ENCODE data around the gene GLRX5. TPM values are rescaled to one million over a fixed set of nuclear protein-coding genes. Genes with fewer than 3 reads are reported as not detected.

Gene GLRX5
- total and polyA plus RNA-seq, 2 donors (not counting 1 experiment from before 2014, with no cell fraction given): 28.4 to 47.6 TPM

DNA sequence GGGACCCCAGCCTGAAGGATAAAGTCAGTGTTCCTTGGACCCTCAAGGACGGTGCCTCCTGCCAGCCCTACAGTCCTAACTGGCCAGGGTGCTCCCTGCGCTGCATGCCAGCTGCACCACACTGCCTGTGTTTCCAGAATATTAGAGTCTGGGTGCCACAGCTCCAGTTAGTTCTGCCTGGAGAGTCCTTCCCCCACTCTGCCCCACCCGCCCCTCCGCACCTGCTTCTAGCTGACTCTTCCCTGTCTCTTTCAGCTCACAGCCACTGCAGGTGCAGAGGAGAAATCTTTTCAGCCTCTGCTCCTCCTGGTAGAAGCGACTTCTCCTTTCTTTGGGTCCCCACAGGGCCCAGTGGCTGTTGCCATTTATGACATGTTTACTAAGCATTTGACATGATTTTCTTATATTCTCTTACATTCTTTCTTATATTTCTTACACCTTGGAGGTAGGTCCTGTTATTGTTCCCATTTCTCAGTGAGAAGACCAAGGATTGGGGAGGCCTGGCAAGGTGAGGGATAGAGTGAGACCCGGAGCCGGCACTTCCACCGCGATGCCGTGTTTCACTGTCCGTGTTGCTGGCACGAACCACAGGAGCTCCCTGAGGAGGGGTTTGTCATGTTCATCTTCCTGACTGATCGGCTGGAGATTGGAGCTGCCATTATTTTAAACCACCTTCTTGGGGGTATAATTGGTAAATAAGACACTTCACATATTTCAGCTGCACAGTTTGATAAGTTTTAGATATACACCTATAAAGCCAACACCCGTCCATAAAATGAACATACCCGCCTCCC, 47.8 kb upstream of the GLRX5 start:
- Histone ChIP-seq H3K4me2 (ENCODE audit: extremely low read depth, insufficient read depth, low read length) (no peak overlapping the region), H2AFZ (ENCODE audit: low read length) (no peak overlapping the region), H3K9me3 (ENCODE audit: control insufficient read depth, insufficient read depth, low read depth, low read length) (no peaks in the 10 kb centered on the region), H3K79me2 (ENCODE audit: control insufficient read depth, insufficient read depth, low read length) (peaks cover 26% of the 10 kb centered on the region), H3K4me1 (ENCODE audit: control insufficient read depth, extremely low read depth, insufficient read depth, low read length) (peaks cover 27% of the 10 kb centered on the region), H3K27me3 (ENCODE audit: control insufficient read depth, insufficient read depth, low read length) (no peaks in the 10 kb centered on the region), H3K36me3 (ENCODE audit: control insufficient read depth, insufficient read depth, low read length) (no peaks in the 10 kb centered on the region), H3K9ac (ENCODE audit: insufficient read depth, low read length) (no peak overlapping the region), H3K4me3 (replicated peaks in 1 of 4; ENCODE audit: control extremely low read depth in 1 of 4, insufficient read depth in 1 of 4, low read depth in 3 of 4, low read length in 4 of 4) (no peak overlapping the region), H4K20me1 (ENCODE audit: control insufficient read depth, extremely low read depth, insufficient read depth, low read length) (no peaks in the 10 kb centered on the region), H3K27ac (ENCODE audit: insufficient read depth, low read length) (no peak overlapping the region)
- TF ChIP-seq, protein P1, sequence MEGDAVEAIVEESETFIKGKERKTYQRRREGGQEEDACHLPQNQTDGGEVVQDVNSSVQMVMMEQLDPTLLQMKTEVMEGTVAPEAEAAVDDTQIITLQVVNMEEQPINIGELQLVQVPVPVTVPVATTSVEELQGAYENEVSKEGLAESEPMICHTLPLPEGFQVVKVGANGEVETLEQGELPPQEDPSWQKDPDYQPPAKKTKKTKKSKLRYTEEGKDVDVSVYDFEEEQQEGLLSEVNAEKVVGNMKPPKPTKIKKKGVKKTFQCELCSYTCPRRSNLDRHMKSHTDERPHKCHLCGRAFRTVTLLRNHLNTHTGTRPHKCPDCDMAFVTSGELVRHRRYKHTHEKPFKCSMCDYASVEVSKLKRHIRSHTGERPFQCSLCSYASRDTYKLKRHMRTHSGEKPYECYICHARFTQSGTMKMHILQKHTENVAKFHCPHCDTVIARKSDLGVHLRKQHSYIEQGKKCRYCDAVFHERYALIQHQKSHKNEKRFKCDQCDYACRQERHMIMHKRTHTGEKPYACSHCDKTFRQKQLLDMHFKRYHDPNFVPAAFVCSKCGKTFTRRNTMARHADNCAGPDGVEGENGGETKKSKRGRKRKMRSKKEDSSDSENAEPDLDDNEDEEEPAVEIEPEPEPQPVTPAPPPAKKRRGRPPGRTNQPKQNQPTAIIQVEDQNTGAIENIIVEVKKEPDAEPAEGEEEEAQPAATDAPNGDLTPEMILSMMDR (conservative IDR thresholded peaks at IDR 0.05 in 1 of 2, IDR thresholded peaks at IDR 0.05 in 1 of 2; ENCODE audit: low read depth in 1 of 2, low read length in 2 of 2): no peak
- no peak for TF ChIP-seq EZH2 (IDR thresholded peaks at IDR 0.05; ENCODE audit: low read length, missing control alignments)
- DNase-seq (ENCODE audit: low read depth in 2 of 2): no peak

- Histone ChIP-seq H2AFZ (ENCODE audit: low read length) (no peak overlapping the region), H3K4me3 (replicated peaks in 1 of 4; ENCODE audit: control extremely low read depth in 1 of 4, insufficient read depth in 1 of 4, low read depth in 3 of 4, low read length in 4 of 4) (no peak overlapping the region), H3K36me3 (ENCODE audit: control insufficient read depth, insufficient read depth, low read length) (no peaks in the 10 kb centered on the region), H3K27me3 (ENCODE audit: control insufficient read depth, insufficient read depth, low read length) (no peaks in the 10 kb centered on the region), H3K9me3 (ENCODE audit: control insufficient read depth, insufficient read depth, low read depth, low read length) (no peaks in the 10 kb centered on the region), H3K4me2 (ENCODE audit: extremely low read depth, insufficient read depth, low read length) (no peak overlapping the region), H3K79me2 (ENCODE audit: control insufficient read depth, insufficient read depth, low read length) (peaks cover 26% of the 10 kb centered on the region), H3K4me1 (ENCODE audit: control insufficient read depth, extremely low read depth, insufficient read depth, low read length) (peaks cover 26% of the 10 kb centered on the region), H4K20me1 (ENCODE audit: control insufficient read depth, extremely low read depth, insufficient read depth, low read length) (no peaks in the 10 kb centered on the region), H3K27ac (ENCODE audit: insufficient read depth, low read length) (no peak overlapping the region), H3K9ac (ENCODE audit: insufficient read depth, low read length) (no peak overlapping the region)
- no peak for DNase-seq (ENCODE audit: low read depth in 2 of 2)
- TF ChIP-seq, protein P1 (conservative IDR thresholded peaks at IDR 0.05 in 1 of 2, IDR thresholded peaks at IDR 0.05 in 1 of 2; ENCODE audit: low read depth in 1 of 2, low read length in 2 of 2): no peak
- TF ChIP-seq EZH2 (IDR thresholded peaks at IDR 0.05; ENCODE audit: low read length, missing control alignments): no peak
Observed at GRCh38 chr14:95487669-95488084, 47.2 kb upstream of the GLRX5 start.

GRCh38 chr14:95488376-95489213, 46.3 kb upstream of the GLRX5 start:
- Histone ChIP-seq H3K4me2 (ENCODE audit: extremely low read depth, insufficient read depth, low read length) (no peak overlapping the region), H3K4me3 (replicated peaks in 1 of 4; ENCODE audit: control extremely low read depth in 1 of 4, insufficient read depth in 1 of 4, low read depth in 3 of 4, low read length in 4 of 4) (no peak overlapping the region), H3K36me3 (ENCODE audit: control insufficient read depth, insufficient read depth, low read length) (no peaks in the 10 kb centered on the region), H3K79me2 (ENCODE audit: control insufficient read depth, insufficient read depth, low read length) (peaks cover 25% of the 10 kb centered on the region), H3K27me3 (ENCODE audit: control insufficient read depth, insufficient read depth, low read length) (no peaks in the 10 kb centered on the region), H3K27ac (ENCODE audit: insufficient read depth, low read length) (no peak overlapping the region), H3K4me1 (ENCODE audit: control insufficient read depth, extremely low read depth, insufficient read depth, low read length) (peaks cover 16% of the 10 kb centered on the region), H3K9me3 (ENCODE audit: control insufficient read depth, insufficient read depth, low read depth, low read length) (no peaks in the 10 kb centered on the region), H2AFZ (ENCODE audit: low read length) (no peak overlapping the region), H4K20me1 (ENCODE audit: control insufficient read depth, extremely low read depth, insufficient read depth, low read length) (no peaks in the 10 kb centered on the region), H3K9ac (ENCODE audit: insufficient read depth, low read length) (no peak overlapping the region)
- no peak for TF ChIP-seq EZH2 (IDR thresholded peaks at IDR 0.05; ENCODE audit: low read length, missing control alignments)
- TF ChIP-seq, protein P1 (conservative IDR thresholded peaks at IDR 0.05 in 1 of 2, IDR thresholded peaks at IDR 0.05 in 1 of 2; ENCODE audit: low read depth in 1 of 2, low read length in 2 of 2): no peak
- peak in 1 of 2 donors; percentile 23 for DNase-seq (ENCODE audit: low read depth in 2 of 2)

All from fibroblast of lung (primary cell).